HepG2 (cell line): ENCODE measurements around the gene PSMB2. TPM values are rescaled to one million over a fixed set of nuclear protein-coding genes. Genes with fewer than 3 reads are reported as not detected.

Experiments used
- CENPT ChIP-seq: sonication (generic); formaldehyde crosslinking; IDR thresholded peaks from 2 replicates; pipeline ENCODE4 v1.8.0; 2022; ENCODE audit warnings: low read depth, mild to moderate bottlenecking, moderate library complexity, missing genetic modification reagents
- CENPX ChIP-seq: sonication (generic); formaldehyde crosslinking; IDR thresholded peaks from 2 replicates; pipeline ENCODE4 v1.9.0; 2021; ENCODE audit warnings: mild to moderate bottlenecking, missing genetic modification reagents, moderate library complexity
- GMEB1 ChIP-seq: sonication (generic); formaldehyde crosslinking; IDR thresholded peaks from 2 replicates; pipeline ENCODE4 v1.5.1; 2020; ENCODE audit warnings: missing genetic modification reagents, mild to moderate bottlenecking, borderline replicate concordance
- MTF1 ChIP-seq: sonication (generic); formaldehyde crosslinking; IDR thresholded peaks from 2 replicates; pipeline ENCODE4 v1.5.0; 2020; ENCODE audit warnings: missing genetic modification reagents
- NONO ChIP-seq, 2 experiments: fragments of 450-650 bp in 1 of 2; sonication (generic) in 1 of 2; formaldehyde crosslinking in 1 of 2; IDR thresholded peaks in 1 of 2; conservative IDR thresholded peaks in 1 of 2; 2 replicates each; pipeline versions ENCODE4 v1.6.1 to v1.8.0; 2017 to 2022; ENCODE audit warnings: mild to moderate bottlenecking in 1 of 2, missing genetic modification reagents in 1 of 2, moderate library complexity in 1 of 2
- PRDM10 ChIP-seq: sonication (generic); formaldehyde crosslinking; IDR thresholded peaks from 2 replicates; pipeline ENCODE4 v1.4.0; 2020; ENCODE audit warnings: low read depth, missing genetic modification reagents
- SP5 ChIP-seq: IDR thresholded peaks from 2 replicates; pipeline ENCODE4 v1.6.1; 2016; ENCODE audit warnings: low read depth, borderline replicate concordance
- SRSF9 ChIP-seq: fragments of 200-400 bp; formaldehyde crosslinking; IDR thresholded peaks from 2 replicates; pipeline ENCODE4 v1.6.1; 2018; ENCODE audit warnings: borderline replicate concordance, mild to moderate bottlenecking, low read depth, low read length; ENCODE audit not compliant: insufficient read depth, poor library complexity, severe bottlenecking
- THAP11 ChIP-seq: IDR thresholded peaks from 2 replicates; pipeline ENCODE4 v1.6.1; 2016; ENCODE audit warnings: missing biosample characterization, missing genetic modification reagents
- ZNF142 ChIP-seq: sonication (generic); formaldehyde crosslinking; IDR thresholded peaks from 2 replicates; pipeline ENCODE4 v1.4.0; 2020; ENCODE audit warnings: missing genetic modification reagents
- ZNF30 ChIP-seq: sonication (generic); formaldehyde crosslinking; IDR thresholded peaks from 2 replicates; pipeline ENCODE4 v1.5.0; 2020; ENCODE audit warnings: mild to moderate bottlenecking, missing genetic modification reagents
- ZNF333 ChIP-seq: sonication (generic); formaldehyde crosslinking; IDR thresholded peaks from 2 replicates; pipeline ENCODE4 v1.4.0; 2020; ENCODE audit warnings: mild to moderate bottlenecking, missing genetic modification reagents, borderline replicate concordance
- ZNF430 ChIP-seq: sonication (generic); formaldehyde crosslinking; IDR thresholded peaks from 2 replicates; pipeline ENCODE4 v1.9.0; 2021; ENCODE audit warnings: mild to moderate bottlenecking, missing genetic modification reagents
- ZNF431 ChIP-seq: sonication (generic); formaldehyde crosslinking; IDR thresholded peaks from 2 replicates; pipeline ENCODE4 v1.9.0; 2022; ENCODE audit warnings: missing genetic modification reagents, low read depth, mild to moderate bottlenecking, borderline replicate concordance
- ZNF513 ChIP-seq: sonication (generic); formaldehyde crosslinking; conservative IDR thresholded peaks from 2 replicates; pipeline ENCODE4 v1.5.0; 2020; ENCODE audit warnings: missing genetic modification reagents
- ZNF792 ChIP-seq: IDR thresholded peaks from 2 replicates; pipeline ENCODE4 v1.6.1; 2016
- polyA plus RNA-seq, 8 experiments: library from polyadenylated mRNA; depleted of rRNA in 3 of 8; stranded (reverse) in 7 of 8; unstranded in 1 of 8; fragments of >200 nt; fragmentation: Illumina TruSeq in 4 of 8; extraction: Trizol in 4 of 8; gene quantifications; 2 replicates each; pipeline versions ENCODE4 v1.2.1 to v1.2.3, GENCODE V29; 2011 to 2016; ENCODE audit warnings: low read depth in 4 of 8, missing spikeins in 1 of 8, mixed read lengths in 1 of 8; ENCODE audit not compliant: insufficient read depth in 1 of 8
- total RNA-seq, 5 experiments: library from RNA; depleted of rRNA; stranded (reverse); fragments of >200 nt; fragmentation: Illumina TruSeq; extraction: Trizol; gene quantifications; 2 replicates each; pipeline ENCODE4 v1.2.3, GENCODE V29; 2016; ENCODE audit warnings: low read depth in 1 of 5

PSMB2 gene
- total and polyA plus RNA-seq, 2 of the 13 experiments (the other 11 are each of a cell fraction or from before 2014, with no cell fraction given), result 60.6 to 62.2 TPM

GRCh38 chr1:35641233-35641866, at the start of gene PSMB2 (continued):
- no peak for TF ChIP-seq SP5
- TF ChIP-seq ZNF431 (CRISPR knock-in tag), result no peak
- TF ChIP-seq ZNF142 (CRISPR knock-in tag), result peak; percentile 81; the same call in 1 of the 2 replicates
- TF ChIP-seq ZNF333 (CRISPR knock-in tag), result no peak
- TF ChIP-seq PRDM10 (CRISPR knock-in tag), result no peak
- TF ChIP-seq ZNF513, result no peak
- TF ChIP-seq ZNF30 (CRISPR knock-in tag), result no peak
- peak; percentile 87 for TF ChIP-seq ZNF430 (CRISPR knock-in tag)
- TF ChIP-seq CENPT, result 0 out of 2 replicates have a peak, but pooled peaks have one; percentile 53
- TF ChIP-seq SRSF9, result no peak
- no peak for TF ChIP-seq NONO (IDR thresholded peaks at IDR 0.05)
- TF ChIP-seq NONO (CRISPR knock-in tag; conservative IDR thresholded peaks at IDR 0.05), result peak; percentile 86
- TF ChIP-seq ZNF792 (CRISPR knock-in tag), result 0 out of 2 replicates have a peak, but pooled peaks have one; percentile 49
- TF ChIP-seq CENPX (CRISPR knock-in tag), result no peak
- TF ChIP-seq MTF1 (CRISPR knock-in tag), result no peak
- TF ChIP-seq THAP11 (CRISPR knock-in tag), result peak; percentile 94
- peak; percentile 69; the same call in 1 of the 2 replicates for TF ChIP-seq GMEB1 (CRISPR knock-in tag)
